Brain microvascular endothelial cell (primary cell): ENCODE results near the gene TWNK.

Experiments
- DNase-seq: peaks from one replicate; pipeline ENCODE4 v3.0.0-alpha.2; 2020
- H3K27ac ChIP-seq: fragments of 250-450 bp; sonication (Bioruptor Pico); 2 replicates; pipeline ENCODE4 v1.5.1; 2020; ENCODE audit warnings: mild to moderate bottlenecking, moderate library complexity
- H3K27me3 ChIP-seq: fragments of 250-450 bp; sonication (Bioruptor Pico); replicated peaks from 2 replicates; pipeline ENCODE4 v1.5.1; 2020; ENCODE audit warnings: mild to moderate bottlenecking
- H3K36me3 ChIP-seq: fragments of 250-450 bp; sonication (Bioruptor Pico); replicated peaks from 2 replicates; pipeline ENCODE4 v1.5.1; 2020; ENCODE audit warnings: mild to moderate bottlenecking
- H3K4me3 ChIP-seq: 2 replicates; pipeline ENCODE4 v1.5.1; 2011; ENCODE audit warnings: low read depth, mild to moderate bottlenecking, control low read depth, low read length, moderate library complexity
- in situ Hi-C: cut with HindIII; loops from 2 replicates; pipeline ENCODE4 v1.10.0; 2017; ENCODE audit warnings: low sequenced_read_pairs, low pct_ligation_motif_present
- TF ChIP-seq, protein P1 (sequence below): IDR thresholded peaks from 2 replicates; pipeline ENCODE4 v1.5.1; 2011; ENCODE audit warnings: low read depth, mild to moderate bottlenecking, moderate library complexity, low read length, control low read depth, inconsistent platforms; ENCODE audit errors: missing control alignments

Gene TWNK

DNA sequence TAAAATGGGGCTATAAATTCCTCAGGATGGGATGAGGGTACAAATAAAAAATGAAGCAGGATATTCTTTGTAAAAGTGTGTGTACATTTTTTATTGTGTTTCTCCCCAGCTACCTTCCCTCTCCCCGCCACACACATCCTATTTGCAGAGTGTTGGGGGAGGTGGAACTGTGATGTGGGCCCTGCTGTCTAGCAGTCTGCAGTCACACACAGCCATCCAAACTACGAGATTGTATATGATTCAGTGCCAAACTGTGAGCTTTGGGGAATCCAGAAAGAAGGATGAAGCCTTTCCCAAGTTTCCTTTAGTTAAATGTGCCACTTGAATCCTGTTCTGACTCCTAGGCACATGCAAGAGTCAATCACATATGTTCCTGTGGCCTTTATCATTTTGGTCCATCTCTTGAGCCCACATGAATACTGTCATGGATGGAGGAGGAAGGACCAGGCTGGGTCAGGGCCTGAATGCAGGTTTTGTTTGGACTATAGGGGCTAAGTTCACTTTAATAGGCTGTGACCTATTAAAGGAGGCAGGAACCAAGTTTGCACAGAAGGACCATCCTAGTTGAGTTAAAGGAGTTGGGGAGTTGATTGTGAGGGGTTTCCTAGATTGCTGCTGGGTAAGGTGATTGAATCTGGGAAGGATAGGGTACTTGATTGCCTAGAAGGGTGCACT is 19.1 kb upstream of the TWNK start:
- TF ChIP-seq, protein P1, sequence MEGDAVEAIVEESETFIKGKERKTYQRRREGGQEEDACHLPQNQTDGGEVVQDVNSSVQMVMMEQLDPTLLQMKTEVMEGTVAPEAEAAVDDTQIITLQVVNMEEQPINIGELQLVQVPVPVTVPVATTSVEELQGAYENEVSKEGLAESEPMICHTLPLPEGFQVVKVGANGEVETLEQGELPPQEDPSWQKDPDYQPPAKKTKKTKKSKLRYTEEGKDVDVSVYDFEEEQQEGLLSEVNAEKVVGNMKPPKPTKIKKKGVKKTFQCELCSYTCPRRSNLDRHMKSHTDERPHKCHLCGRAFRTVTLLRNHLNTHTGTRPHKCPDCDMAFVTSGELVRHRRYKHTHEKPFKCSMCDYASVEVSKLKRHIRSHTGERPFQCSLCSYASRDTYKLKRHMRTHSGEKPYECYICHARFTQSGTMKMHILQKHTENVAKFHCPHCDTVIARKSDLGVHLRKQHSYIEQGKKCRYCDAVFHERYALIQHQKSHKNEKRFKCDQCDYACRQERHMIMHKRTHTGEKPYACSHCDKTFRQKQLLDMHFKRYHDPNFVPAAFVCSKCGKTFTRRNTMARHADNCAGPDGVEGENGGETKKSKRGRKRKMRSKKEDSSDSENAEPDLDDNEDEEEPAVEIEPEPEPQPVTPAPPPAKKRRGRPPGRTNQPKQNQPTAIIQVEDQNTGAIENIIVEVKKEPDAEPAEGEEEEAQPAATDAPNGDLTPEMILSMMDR, result no peak
- Histone ChIP-seq H3K4me3 (no peak overlapping the region), H3K27me3 (no peaks in the 10 kb centered on the region), H3K27ac (no peak overlapping the region), H3K36me3 (peaks cover 12% of the 10 kb centered on the region)
- in situ Hi-C loops, result no loop called here
- no peak for DNase-seq

DNA sequence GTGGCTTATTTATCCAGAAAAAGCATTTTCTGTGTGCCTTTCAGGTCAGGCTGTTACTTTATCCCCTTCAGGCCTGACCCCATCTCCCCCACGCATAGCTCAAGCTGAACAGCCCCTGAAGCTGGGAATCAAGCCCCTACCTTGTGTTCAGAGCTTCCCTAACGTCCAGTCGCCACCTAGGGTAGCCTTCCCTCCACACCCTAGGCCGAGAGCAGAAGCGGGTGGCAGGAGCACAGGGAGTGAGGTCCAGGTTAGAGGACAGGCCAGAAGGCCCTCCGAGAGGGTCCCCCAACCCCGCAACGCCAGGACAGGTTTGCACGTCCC is 18.5 kb upstream of the TWNK start:
- H3K36me3 ChIP-seq, result peaks cover 9% of the 10 kb centered on the region
- no peak overlapping the region for H3K27ac ChIP-seq
- no peaks in the 10 kb centered on the region for H3K27me3 ChIP-seq
- DNase-seq, result no peak
- in situ Hi-C loops, result no loop called here
- TF ChIP-seq, protein P1, result no peak
- peak overlapping the region; percentile 62 for H3K4me3 ChIP-seq

DNA sequence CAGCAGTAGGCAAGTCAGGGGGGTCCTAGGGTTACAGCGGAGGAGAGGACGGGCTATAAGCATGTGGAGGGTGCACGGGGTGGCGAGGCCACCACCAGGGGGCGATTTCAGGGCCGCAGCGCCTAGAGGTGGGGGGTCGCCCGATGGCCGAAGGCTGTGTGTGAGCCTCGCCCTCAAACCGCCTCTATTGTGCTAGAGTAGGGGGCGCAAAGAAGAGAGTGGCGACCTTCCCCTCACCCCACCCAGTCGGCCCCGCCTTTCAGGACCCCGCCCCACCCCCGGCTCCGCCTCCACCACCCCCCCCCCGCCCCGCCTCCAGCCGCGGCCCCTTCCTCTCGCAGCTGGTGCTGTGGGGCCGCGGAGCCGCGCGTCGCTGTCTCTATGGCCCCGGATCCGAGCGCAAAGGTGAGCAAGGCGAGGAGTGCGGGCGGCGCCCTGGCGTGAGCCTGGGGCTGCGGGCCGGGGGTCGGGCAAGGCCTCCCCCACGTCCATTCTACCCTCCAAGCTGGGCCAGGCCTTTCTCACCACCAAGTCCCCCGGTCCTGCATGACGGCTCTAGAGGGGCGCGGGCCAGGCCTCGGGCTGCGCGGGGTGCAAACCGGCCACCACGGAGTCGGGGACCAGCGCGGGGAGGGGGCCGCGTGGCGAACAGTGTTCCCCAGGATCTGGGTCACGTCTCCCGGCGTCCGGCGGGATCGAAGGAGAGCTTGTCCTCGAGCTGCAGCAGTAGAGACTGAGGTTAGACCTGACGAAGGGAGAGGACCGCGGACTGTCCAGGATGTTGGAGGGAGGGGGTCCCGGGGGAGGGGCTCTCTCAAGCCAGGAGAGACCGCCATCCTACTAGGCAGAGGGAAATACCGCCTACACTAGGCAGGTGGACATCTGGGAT is 17.9 kb upstream of the TWNK start, which contains the start of gene SEMA4G:
TSS of gene SEMA4G (plus strand) at position 318 of the 889 bp plus-strand sequence. CDS start 3,409 bp downstream, outside the sequence.
- Histone ChIP-seq H3K4me3 (peak within 1 kb of the TSS; percentile 62), H3K27ac (no peak within 1 kb of the TSS), H3K27me3 (no peaks in the 10 kb centered on the region), H3K36me3 (peaks cover 9% of the 10 kb centered on the region)
- in situ Hi-C loops, result no loop called here
- peak; percentile 16 for DNase-seq
- TF ChIP-seq, protein P1, result peak; percentile 94

DNA sequence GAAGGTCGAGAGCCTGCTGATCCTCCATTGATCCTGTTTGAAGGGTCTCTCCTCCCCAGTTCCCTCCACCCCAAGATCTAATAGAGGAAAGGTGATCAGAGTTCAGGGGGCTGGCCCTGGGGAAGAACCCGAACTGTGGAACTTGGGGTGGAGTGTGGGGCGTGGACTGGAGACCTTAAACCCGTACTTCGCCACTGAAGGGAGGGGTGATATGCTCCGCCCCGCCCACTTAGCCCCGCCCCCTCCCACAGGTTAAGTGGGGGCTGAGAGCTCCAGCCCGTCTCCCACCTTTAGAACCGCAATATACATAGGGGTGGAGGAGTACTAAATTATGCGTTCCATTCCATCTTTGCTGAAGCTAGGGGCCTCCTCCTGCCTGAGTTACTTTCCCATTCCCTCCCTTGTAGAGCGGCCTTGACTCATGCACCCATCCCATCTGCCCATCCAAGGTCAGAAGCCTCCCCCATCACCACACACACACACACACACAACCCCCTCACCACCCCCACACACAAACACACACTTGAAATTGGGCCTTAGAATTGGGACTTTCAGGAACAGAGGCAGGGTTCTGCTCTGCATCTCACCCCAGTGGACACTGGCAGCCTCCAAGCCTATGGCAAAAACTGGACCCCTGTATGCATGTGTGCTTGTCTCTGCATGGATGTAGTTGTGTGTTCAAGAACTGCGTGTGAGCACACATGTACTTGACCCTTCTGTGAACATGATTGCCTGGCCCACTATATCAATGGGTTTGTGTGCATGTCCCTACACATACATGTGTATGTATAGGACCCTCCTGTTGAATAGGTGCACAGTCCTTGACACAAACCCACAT is 17.0 kb upstream of the TWNK start:
- Histone ChIP-seq H3K27ac (no peak overlapping the region), H3K4me3 (peak overlapping the region; percentile 62), H3K27me3 (no peaks in the 10 kb centered on the region), H3K36me3 (peaks cover 8% of the 10 kb centered on the region)
- TF ChIP-seq, protein P1, result no peak
- in situ Hi-C loops, result no loop called here
- DNase-seq, result no peak

DNA sequence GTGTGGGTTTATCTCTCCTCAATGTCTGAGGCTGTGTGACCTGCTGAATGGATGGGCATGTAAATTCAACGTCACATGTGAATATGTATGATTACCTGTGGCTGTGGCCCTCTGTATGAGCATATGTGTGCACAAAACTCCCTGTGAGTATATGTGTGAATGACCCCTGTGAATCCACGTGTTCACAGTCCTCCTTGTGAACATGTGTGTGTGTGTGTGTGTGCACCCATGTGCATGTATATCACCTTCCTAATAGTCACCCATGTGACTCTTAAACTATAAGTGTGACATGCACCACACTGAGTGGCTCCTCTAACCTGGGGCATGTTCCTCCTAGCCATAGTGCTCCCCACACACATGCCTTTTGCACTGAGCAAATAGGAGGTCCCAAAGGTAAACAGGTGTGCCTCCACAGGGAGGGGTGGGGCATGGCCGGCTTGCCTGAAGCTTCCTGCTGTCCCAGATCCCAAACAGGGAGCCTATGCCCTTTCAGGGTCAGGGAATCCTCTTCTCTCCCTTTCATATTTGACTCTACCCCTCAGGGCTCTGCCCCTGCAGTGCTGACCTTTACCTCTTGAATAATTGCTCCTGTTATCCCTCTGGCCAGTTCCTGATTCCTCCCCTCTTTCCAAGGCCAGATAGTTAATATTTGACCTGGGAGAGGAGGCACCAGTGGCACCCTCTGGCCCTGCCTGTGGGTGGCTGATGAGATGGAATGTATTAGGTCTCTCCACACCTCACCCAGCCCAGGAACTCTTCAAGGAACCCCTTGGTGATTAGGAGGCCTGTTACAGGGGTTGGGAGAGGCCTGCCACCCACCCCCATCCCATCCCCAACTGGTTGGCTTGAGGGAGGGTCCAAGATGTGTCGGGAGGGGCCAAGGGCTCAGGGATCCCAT is 16.2 kb upstream of the TWNK start:
- Histone ChIP-seq H3K27ac (no peak overlapping the region), H3K4me3 (no peak overlapping the region), H3K27me3 (no peaks in the 10 kb centered on the region), H3K36me3 (peaks cover 3% of the 10 kb centered on the region)
- DNase-seq, result no peak
- TF ChIP-seq, protein P1, result no peak
- in situ Hi-C loops, result no loop called here
